PC-9 (cell line): ENCODE results near the gene ADARB2. TPM values are rescaled to one million over a fixed set of nuclear protein-coding genes. Genes with fewer than 3 reads are reported as not detected.

Source experiments
- BruUV-seq: library from RNA; stranded (reverse); fragments of 400-500 nt; replicated peaks from 2 replicates; lab custom pipeline; 2021; lab: Mats Ljungman, UMichigan
- CTCF ChIA-PET: fragments of 300-600 bp; sonication (Branson Sonifier 250); formaldehyde crosslinking; loops from one replicate; lab custom pipeline; 2022; ENCODE audit warnings: antibody characterized with exemption; lab: Charles Lee
- POLR2A ChIA-PET: fragments of 300-600 bp; sonication (Branson Sonifier 250); formaldehyde crosslinking; loops from one replicate; lab custom pipeline; 2022; ENCODE audit warnings: antibody characterized with exemption; ENCODE audit not compliant: unreplicated experiment; lab: Charles Lee
- DNase-seq, 2 experiments: peaks; one replicate each; pipeline versions ENCODE4 v3.0.0 to v3.0.0-alpha.2; 2015 to 2022; ENCODE audit warnings: mixed read lengths in 1 of 2
- H2AFZ ChIP-seq: fragments of 200-600 bp; sonication (generic); 2 replicates; pipeline ENCODE4 v1.8.1; 2017; ENCODE audit warnings: antibody characterized with exemption
- H3F3A ChIP-seq: fragments of 200-600 bp; sonication (generic); 2 replicates; pipeline ENCODE4 v1.8.1; 2017; ENCODE audit warnings: antibody characterized with exemption, mild to moderate bottlenecking, low read depth; ENCODE audit not compliant: insufficient read depth
- H3K27ac ChIP-seq: fragments of 200-600 bp; sonication (generic); 2 replicates; pipeline ENCODE4 v1.6.1; 2016; ENCODE audit warnings: mixed run types
- H3K27me3 ChIP-seq: fragments of 200-600 bp; sonication (generic); 2 replicates; pipeline ENCODE4 v1.6.1; 2016; ENCODE audit warnings: low read depth, mixed run types; ENCODE audit not compliant: insufficient read depth
- H3K36me3 ChIP-seq: fragments of 200-600 bp; sonication (generic); 2 replicates; pipeline ENCODE4 v1.6.1; 2016; ENCODE audit warnings: low read depth, mixed run types
- H3K4me1 ChIP-seq: fragments of 200-600 bp; sonication (generic); replicated peaks from 2 replicates; pipeline ENCODE4 v1.6.1; 2016; ENCODE audit warnings: mixed run types; ENCODE audit not compliant: insufficient read depth
- H3K4me2 ChIP-seq: fragments of 200-600 bp; sonication (generic); 2 replicates; pipeline ENCODE4 v1.6.1; 2017; ENCODE audit warnings: mixed run types
- H3K4me3 ChIP-seq: fragments of 200-600 bp; sonication (generic); 2 replicates; pipeline ENCODE4 v1.6.1; 2016; ENCODE audit warnings: mixed run types
- H3K79me2 ChIP-seq: fragments of 200-600 bp; sonication (generic); 2 replicates; pipeline ENCODE4 v1.6.1; 2017; ENCODE audit warnings: low read depth, mixed run types
- H3K9me2 ChIP-seq: fragments of 200-600 bp; sonication (generic); 2 replicates; pipeline ENCODE4 v1.8.1; 2017; ENCODE audit warnings: mild to moderate bottlenecking; ENCODE audit not compliant: insufficient read depth
- H3K9me3 ChIP-seq: fragments of 200-600 bp; sonication (generic); 2 replicates; pipeline ENCODE4 v1.8.1; 2016; ENCODE audit warnings: low read depth; ENCODE audit not compliant: insufficient read depth
- H4K20me1 ChIP-seq: fragments of 200-600 bp; sonication (generic); 2 replicates; pipeline ENCODE4 v1.8.1; 2017; ENCODE audit not compliant: insufficient read depth
- CTCF ChIP-seq: fragments of 200-600 bp; sonication (generic); conservative IDR thresholded peaks from 2 replicates; pipeline ENCODE4 v1.6.1; 2017; ENCODE audit warnings: mixed run types, antibody characterized with exemption, mild to moderate bottlenecking, moderate library complexity
- EZH2 ChIP-seq: fragments of 200-600 bp; sonication (generic); IDR thresholded peaks from 2 replicates; pipeline ENCODE4 v1.8.0; 2017; ENCODE audit warnings: antibody characterized with exemption, low read depth
- intact Hi-C: fragments of 100-400 bp; cut with micrococcal nuclease; formaldehyde crosslinking; loops from one replicate; pipeline ENCODE4 v1.10.0; 2022; ENCODE audit not compliant: unreplicated experiment
- total RNA-seq: library from RNA; stranded (reverse); gene quantifications from 2 replicates; pipeline ENCODE4 v1.2.3, GENCODE V29; 2021

Gene ADARB2
- total RNA-seq, 1 experiment from 2014 or later = not detected

- no peak for DNase-seq
- ChIA-PET CTCF (no interaction called here), POLR2A (no interaction called here)
- peaks cover 52% of the 10 kb centered on the region for H3K27me3 ChIP-seq
- no TSS peak for BruUV-seq
- H3K36me3 ChIP-seq = no peaks in the 10 kb centered on the region
- H3K9me2 ChIP-seq = no peaks in the 10 kb centered on the region
- no peak overlapping the region for H3K27ac ChIP-seq
- intact Hi-C loops = no loop called here
- no peaks in the 10 kb centered on the region for H3K9me3 ChIP-seq
- H3K4me2 ChIP-seq = no peak overlapping the region
- no peaks in the 10 kb centered on the region for H3K4me1 ChIP-seq
- no peaks in the 10 kb centered on the region for H4K20me1 ChIP-seq
- no peak overlapping the region for H3K4me3 ChIP-seq
- no peak overlapping the region for H2AFZ ChIP-seq
- no peaks in the 10 kb centered on the region for H3K79me2 ChIP-seq
- TF ChIP-seq CTCF = no peak
- TF ChIP-seq EZH2 = no peak
- H3F3A ChIP-seq = no peaks in the 10 kb centered on the region
Observed at GRCh38 chr10:1735562-1735961, 1.8 kb downstream of the ADARB2 start.

GRCh38 chr10:1734288-1734687, 3.0 kb downstream of the ADARB2 start:
- Histone ChIP-seq H3F3A (no peaks in the 10 kb centered on the region), H3K27ac (no peak overlapping the region), H3K4me1 (no peaks in the 10 kb centered on the region), H3K36me3 (no peaks in the 10 kb centered on the region), H3K4me3 (no peak overlapping the region), H4K20me1 (no peaks in the 10 kb centered on the region), H3K79me2 (no peaks in the 10 kb centered on the region), H3K9me3 (no peaks in the 10 kb centered on the region), H3K4me2 (no peak overlapping the region), H2AFZ (no peak overlapping the region), H3K9me2 (no peaks in the 10 kb centered on the region), H3K27me3 (peaks cover 49% of the 10 kb centered on the region)
- TF ChIP-seq CTCF (no peak), EZH2 (no peak)
- intact Hi-C loops = no loop called here
- ChIA-PET POLR2A (no interaction called here), CTCF (no interaction called here)
- DNase-seq = no peak
- no TSS peak for BruUV-seq

GRCh38 chr10:1733720-1734119, 3.6 kb downstream of the ADARB2 start:
- no peaks in the 10 kb centered on the region for H3F3A ChIP-seq
- no peak overlapping the region for H3K27ac ChIP-seq
- peaks cover 43% of the 10 kb centered on the region for H3K27me3 ChIP-seq
- no peaks in the 10 kb centered on the region for H3K9me3 ChIP-seq
- no peak for TF ChIP-seq EZH2
- TF ChIP-seq CTCF = no peak
- H3K4me1 ChIP-seq = no peaks in the 10 kb centered on the region
- POLR2A ChIA-PET = no interaction called here
- H3K4me2 ChIP-seq = no peak overlapping the region
- BruUV-seq = no TSS peak
- intact Hi-C loops = no loop called here
- H3K9me2 ChIP-seq = no peaks in the 10 kb centered on the region
- no peak overlapping the region for H2AFZ ChIP-seq
- H4K20me1 ChIP-seq = no peaks in the 10 kb centered on the region
- CTCF ChIA-PET = interaction anchor here (0.5 kb wide), 1 partner anchor 1935 kb away, joined by 3 read pairs; no protein-coding TSS in a partner anchor
- no peaks in the 10 kb centered on the region for H3K79me2 ChIP-seq
- DNase-seq = no peak
- no peaks in the 10 kb centered on the region for H3K36me3 ChIP-seq
- no peak overlapping the region for H3K4me3 ChIP-seq
